ENCODE measurements around the gene CCDC27. TPM values are rescaled to one million over a fixed set of nuclear protein-coding genes. Genes with fewer than 3 reads are reported as not detected.
A peak's percentile ranks its signal among the peaks of the same experiment; 100 is the strongest.

CCDC27 gene
- total and polyA plus RNA-seq, 2 of the 13 experiments (the other 11 are each of a cell fraction or from before 2014, with no cell fraction given) = not detected

- Histone ChIP-seq H3K9me3 (ENCODE audit: low read length) (no peaks in the 10 kb centered on the region), H3K4me3 (replicated peaks in 1 of 3; ENCODE audit: insufficient read depth in 1 of 3, low read depth in 2 of 3, low read length in 3 of 3) (no peak overlapping the region), H4K20me1 (ENCODE audit: insufficient read depth, low read length) (no peaks in the 10 kb centered on the region), H3K27me3 (ENCODE audit: control insufficient read depth in 1 of 2, insufficient read depth in 2 of 2, low read length in 2 of 2) (no peaks in the 10 kb centered on the region), H3K9ac (ENCODE audit: insufficient read depth, low read depth, low read length) (peak overlapping the region; percentile 66), H2AFZ (ENCODE audit: low read length) (no peak overlapping the region), H3K27ac (ENCODE audit: extremely low read length, insufficient read depth, low read length) (peak overlapping the region; percentile 86), H3K36me3 (replicated peaks in 1 of 2; ENCODE audit: control insufficient read depth in 1 of 2, insufficient read depth in 2 of 2, low read length in 2 of 2) (peaks cover 6 to 15% of the 10 kb centered on the region in 2 experiments; a peak in 4 of 5 replicates), H3K4me2 (ENCODE audit: low read depth, low read length) (peak overlapping the region; percentile 93), H3K4me1 (ENCODE audit: insufficient read depth, low read length) (peaks cover 47% of the 10 kb centered on the region), H3K79me2 (ENCODE audit: insufficient read depth, low read length) (peaks cover 18% of the 10 kb centered on the region)
- no peak for ATAC-seq
- no peak for FAIRE-seq
- intact Hi-C loops (cut with micrococcal nuclease; ENCODE audit: unreplicated experiment) = loop anchor here (10.0 kb wide), 1 partner anchor 128 kb away; the partner anchor contains the start of gene C1orf174
- no peak for DNase-seq (ENCODE audit: low spot score)
- POLR2A ChIA-PET = interaction anchor here (0.7 to 1.6 kb wide), 8 partner anchors 9 to 319 kb away, joined by 3 to 20 read pairs (median 4); partner anchors contain the start of genes CCDC27, CEP104, DFFB and LRRC47
- no TSS peak for BruUV-seq (replicated peaks)
- in situ Hi-C loops (cut with HindIII; ENCODE audit: extremely low pct_ligation_motif_present, low pct_unique_long_range_greater_than_20kb) = no loop called here
- CTCF ChIA-PET (ENCODE audit: low intra/inter-chr PET ratio, low total read pairs) = no interaction called here
- WGBS (ENCODE audit: low lambda C conversion rate) = 66% methylated on average over 5 of the region's 21 CpGs
- peak; percentile 16; the same call in 1 of the 2 replicates for TF ChIP-seq POLR2G (IDR thresholded peaks at IDR 0.05; ENCODE audit: low read depth, low read length)
- peak; percentile 17; the same call in 1 of the 2 replicates for TF ChIP-seq BRF2 (CRISPR knock-in tag; IDR thresholded peaks at IDR 0.05)
- TF ChIP-seq SNAPC4 (CRISPR knock-in tag; IDR thresholded peaks at IDR 0.05) = 0 out of 2 replicates have a peak, but pooled peaks have one; percentile 7
- TF ChIP-seq IRF9 (CRISPR knock-in tag; IDR thresholded peaks at IDR 0.05; ENCODE audit: borderline replicate concordance) = 0 out of 2 replicates have a peak, but pooled peaks have one; percentile 11
- TF ChIP-seq SNAPC2 (CRISPR knock-in tag; IDR thresholded peaks at IDR 0.05) = peak; percentile 58; the same call in 1 of the 2 replicates
- TF ChIP-seq ZNF326 (CRISPR knock-in tag; IDR thresholded peaks at IDR 0.05; ENCODE audit: borderline replicate concordance) = 0 out of 2 replicates have a peak, but pooled peaks have one; percentile 25
- TF ChIP-seq IRX3 (CRISPR knock-in tag; IDR thresholded peaks at IDR 0.05; ENCODE audit: borderline replicate concordance, low read depth) = 0 out of 2 replicates have a peak, but pooled peaks have one; percentile 72
- peak; percentile 19; the same call in 1 of the 2 replicates for TF ChIP-seq ZNF790 (CRISPR knock-in tag; IDR thresholded peaks at IDR 0.05; ENCODE audit: borderline replicate concordance)
- TF ChIP-seq PCBP2 (optimal IDR thresholded peaks at IDR 0.05; ENCODE audit: low read depth, low read length, poor library complexity, severe bottlenecking) = no peak
- TF ChIP-seq, protein P1, sequence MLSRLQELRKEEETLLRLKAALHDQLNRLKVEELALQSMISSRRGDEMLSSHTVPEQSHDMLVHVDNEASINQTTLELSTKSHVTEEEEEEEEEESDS (CRISPR knock-in tag; IDR thresholded peaks at IDR 0.05; ENCODE audit: borderline replicate concordance) = peak; percentile 4; the same call in 1 of the 2 replicates
- no peak for TF ChIP-seq SKIL (CRISPR knock-in tag; IDR thresholded peaks at IDR 0.05; ENCODE audit: borderline replicate concordance)
Measured at GRCh38 chr1:3776231-3776961, 24.1 kb downstream of the CCDC27 start.
